NCI-H2107 treated with DMSO at 0.1 percent for 48 hours (cell line): ENCODE data around the gene ADAD2.
A peak's percentile ranks its signal among the peaks of the same experiment; 100 is the strongest.

Source experiments
- DNase-seq: peaks from one replicate; lab custom pipeline; 2025; ENCODE audit not compliant: unreplicated experiment; lab: John Stamatoyannopoulos, UW

Gene ADAD2

GRCh38 chr16:84190731-84191388, at the start of gene ADAD2:
ADAD2 (plus strand) TSS chr16:84191157; CDS start chr16:84191231, 74 bp downstream.
- DNase-seq, result no peak

- DNase-seq, result no peak
Measured at GRCh38 chr16:84143081-84143480, 47.9 kb upstream of the ADAD2 start.

GRCh38 chr16:84143784-84144199, 47.2 kb upstream of the ADAD2 start:
- DNase-seq, result no peak

- peak; percentile 9 for DNase-seq
Measured at GRCh38 chr16:84144209-84144858, 46.6 kb upstream of the ADAD2 start.

- DNase-seq, result peak; percentile 64
Measured at GRCh38 chr16:84144859-84145639, 45.9 kb upstream of the ADAD2 start, which contains the start of the genes DNAAF1 and HSDL1. DNAAF1 (plus strand) TSS chr16:84145308; CDS start chr16:84145441, 133 bp downstream. HSDL1 (minus strand) TSS chr16:84145177; CDS start chr16:84131321, 13,856 bp downstream.

- DNase-seq, result no peak
Measured at GRCh38 chr16:84150926-84151325, 40.0 kb upstream of the ADAD2 start.

GRCh38 chr16:84153660-84154214, 37.2 kb upstream of the ADAD2 start:
- DNase-seq, result no peak

GRCh38 chr16:84155226-84155625, 35.7 kb upstream of the ADAD2 start:
- no peak for DNase-seq

GRCh38 chr16:84155771-84156170, 35.2 kb upstream of the ADAD2 start:
- DNase-seq, result no peak

- DNase-seq, result no peak
Measured at GRCh38 chr16:84156342-84156784, 34.6 kb upstream of the ADAD2 start.

GRCh38 chr16:84159007-84159406, 31.9 kb upstream of the ADAD2 start:
- peak; percentile 21 for DNase-seq

GRCh38 chr16:84159800-84160199, 31.2 kb upstream of the ADAD2 start:
- no peak for DNase-seq

- DNase-seq, result no peak
Measured at GRCh38 chr16:84161037-84161436, 29.9 kb upstream of the ADAD2 start.

- DNase-seq, result no peak
Measured at GRCh38 chr16:84161801-84162200, 29.2 kb upstream of the ADAD2 start.

- no peak for DNase-seq
Measured at GRCh38 chr16:84165746-84166145, 25.2 kb upstream of the ADAD2 start.

GRCh38 chr16:84166796-84167695, 23.9 kb upstream of the ADAD2 start:
- DNase-seq, result no peak

GRCh38 chr16:84169765-84170310, 21.1 kb upstream of the ADAD2 start:
- DNase-seq, result no peak

- DNase-seq, result no peak
Measured at GRCh38 chr16:84174396-84174795, 16.6 kb upstream of the ADAD2 start.

GRCh38 chr16:84175350-84176081, 15.4 kb upstream of the ADAD2 start:
- peak; percentile 60 for DNase-seq
